Transverse colon (tissue), 4 donors: ENCODE results near the gene POLA2.

Experiments used
- EP300 ChIP-seq: sonication (generic); formaldehyde crosslinking; IDR thresholded peaks from one replicate; pipeline ENCODE4 v1.6.1; 2017; ENCODE audit warnings: antibody characterized with exemption, low read depth
- POLR2AphosphoS5 ChIP-seq, 3 donors: sonication (generic); formaldehyde crosslinking; IDR thresholded peaks; one replicate each; pipeline ENCODE4 v1.6.1; 2016; ENCODE audit warnings: antibody characterized with exemption in 3 of 3
- TF ChIP-seq, protein P1 (sequence below), 5 experiments: fragments of 200-600 bp in 3 of 5; fragments of 450-650 bp in 2 of 5; sonication (generic) in 3 of 5; IDR thresholded peaks; 1 replicate in 2 of 5; 2 replicates in 3 of 5; pipeline ENCODE4 v1.5.1; 2016 to 2017; ENCODE audit warnings: antibody characterized with exemption in 5 of 5, inconsistent platforms in 3 of 5, mild to moderate bottlenecking in 2 of 5, moderate library complexity in 1 of 5

DNA sequence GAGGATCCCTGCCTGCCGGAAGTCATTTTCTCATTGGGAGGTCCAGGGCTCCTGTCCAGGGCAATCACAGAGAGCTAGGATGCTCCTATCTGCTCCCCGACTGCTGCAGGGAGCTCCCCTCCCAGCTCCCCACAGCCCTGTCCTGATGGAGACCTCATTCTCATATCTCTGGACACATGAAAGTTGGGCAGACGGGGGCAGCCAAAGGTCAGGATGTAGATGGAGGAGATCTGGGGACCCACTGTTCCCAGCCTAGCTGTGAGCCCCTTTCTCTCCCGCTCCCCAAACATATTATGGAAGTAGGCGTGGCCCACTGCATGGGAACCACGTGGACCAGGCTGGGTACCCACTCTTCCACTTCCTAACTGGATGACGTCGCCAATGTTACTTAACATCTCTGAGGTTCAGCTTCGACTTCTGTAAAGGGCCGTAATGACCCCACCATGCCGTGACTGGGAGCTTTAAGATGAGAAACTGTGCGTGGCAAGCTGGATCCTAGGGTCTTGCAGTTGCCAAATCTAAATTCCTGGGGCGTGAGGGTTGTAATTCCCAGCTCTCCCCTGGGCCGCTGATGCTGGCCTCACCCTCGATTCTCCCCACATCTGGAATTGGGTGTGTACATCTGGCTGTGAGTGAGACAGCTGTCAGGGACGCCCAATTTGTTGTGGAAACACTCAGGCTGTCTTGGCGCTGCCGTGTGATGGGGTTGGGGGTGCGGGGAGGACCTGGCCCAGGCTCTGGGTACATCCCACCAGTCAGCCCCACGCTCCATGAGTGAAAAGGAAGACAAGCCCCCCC lies 54.7 kb downstream of the POLA2 start:
- TF ChIP-seq, protein P1, sequence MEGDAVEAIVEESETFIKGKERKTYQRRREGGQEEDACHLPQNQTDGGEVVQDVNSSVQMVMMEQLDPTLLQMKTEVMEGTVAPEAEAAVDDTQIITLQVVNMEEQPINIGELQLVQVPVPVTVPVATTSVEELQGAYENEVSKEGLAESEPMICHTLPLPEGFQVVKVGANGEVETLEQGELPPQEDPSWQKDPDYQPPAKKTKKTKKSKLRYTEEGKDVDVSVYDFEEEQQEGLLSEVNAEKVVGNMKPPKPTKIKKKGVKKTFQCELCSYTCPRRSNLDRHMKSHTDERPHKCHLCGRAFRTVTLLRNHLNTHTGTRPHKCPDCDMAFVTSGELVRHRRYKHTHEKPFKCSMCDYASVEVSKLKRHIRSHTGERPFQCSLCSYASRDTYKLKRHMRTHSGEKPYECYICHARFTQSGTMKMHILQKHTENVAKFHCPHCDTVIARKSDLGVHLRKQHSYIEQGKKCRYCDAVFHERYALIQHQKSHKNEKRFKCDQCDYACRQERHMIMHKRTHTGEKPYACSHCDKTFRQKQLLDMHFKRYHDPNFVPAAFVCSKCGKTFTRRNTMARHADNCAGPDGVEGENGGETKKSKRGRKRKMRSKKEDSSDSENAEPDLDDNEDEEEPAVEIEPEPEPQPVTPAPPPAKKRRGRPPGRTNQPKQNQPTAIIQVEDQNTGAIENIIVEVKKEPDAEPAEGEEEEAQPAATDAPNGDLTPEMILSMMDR (IDR thresholded peaks at IDR 0.05) = no peak
- TF ChIP-seq POLR2AphosphoS5 (IDR thresholded peaks at IDR 0.05) (no peak), EP300 (no peak)
